ENCODE data around the gene HOXA4. TPM values are rescaled to one million over a fixed set of nuclear protein-coding genes. Genes with fewer than 3 reads are reported as not detected.

HOXA4 gene
- total RNA-seq, 1 experiment from 2014 or later: 1.0 TPM

DNA sequence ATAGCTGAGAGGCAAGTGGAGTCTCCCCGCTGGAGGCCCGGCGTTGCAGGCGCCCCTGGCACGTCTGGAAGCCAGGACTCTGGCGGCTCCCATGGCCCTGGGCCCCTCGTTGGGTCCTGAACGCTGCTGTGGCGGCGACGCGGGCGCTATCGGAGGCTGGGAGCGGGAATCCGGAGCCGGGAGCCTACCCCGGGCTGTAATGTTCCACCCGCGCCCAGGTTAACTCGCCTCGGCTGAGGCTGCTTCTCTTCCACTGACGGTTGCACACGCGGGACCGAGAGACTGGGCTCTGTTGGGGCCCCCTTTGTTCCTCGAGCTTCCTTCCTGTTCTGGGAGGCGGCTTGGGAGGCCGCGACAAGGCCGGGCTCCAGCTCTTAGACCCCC is 14.2 kb upstream of the HOXA4 start:
- H3K9me3 Mint-ChIP-seq (ENCODE audit: low read depth, unreplicated experiment): no peaks in the 10 kb centered on the region
- intact Hi-C loops (cut with micrococcal nuclease; ENCODE audit: unreplicated experiment): no loop called here
- H3K4me1 Mint-ChIP-seq (ENCODE audit: low read depth, unreplicated experiment): no peaks in the 10 kb centered on the region
- TF ChIP-seq, protein P1, sequence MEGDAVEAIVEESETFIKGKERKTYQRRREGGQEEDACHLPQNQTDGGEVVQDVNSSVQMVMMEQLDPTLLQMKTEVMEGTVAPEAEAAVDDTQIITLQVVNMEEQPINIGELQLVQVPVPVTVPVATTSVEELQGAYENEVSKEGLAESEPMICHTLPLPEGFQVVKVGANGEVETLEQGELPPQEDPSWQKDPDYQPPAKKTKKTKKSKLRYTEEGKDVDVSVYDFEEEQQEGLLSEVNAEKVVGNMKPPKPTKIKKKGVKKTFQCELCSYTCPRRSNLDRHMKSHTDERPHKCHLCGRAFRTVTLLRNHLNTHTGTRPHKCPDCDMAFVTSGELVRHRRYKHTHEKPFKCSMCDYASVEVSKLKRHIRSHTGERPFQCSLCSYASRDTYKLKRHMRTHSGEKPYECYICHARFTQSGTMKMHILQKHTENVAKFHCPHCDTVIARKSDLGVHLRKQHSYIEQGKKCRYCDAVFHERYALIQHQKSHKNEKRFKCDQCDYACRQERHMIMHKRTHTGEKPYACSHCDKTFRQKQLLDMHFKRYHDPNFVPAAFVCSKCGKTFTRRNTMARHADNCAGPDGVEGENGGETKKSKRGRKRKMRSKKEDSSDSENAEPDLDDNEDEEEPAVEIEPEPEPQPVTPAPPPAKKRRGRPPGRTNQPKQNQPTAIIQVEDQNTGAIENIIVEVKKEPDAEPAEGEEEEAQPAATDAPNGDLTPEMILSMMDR (IDR thresholded peaks at IDR 0.05; ENCODE audit: unreplicated experiment): no peak
- DNase-seq: no peak
- no TSS peak for BruUV-seq (replicated peaks)
- H3K27me3 Mint-ChIP-seq (ENCODE audit: unreplicated experiment): no peaks in the 10 kb centered on the region
- H3K27ac Mint-ChIP-seq (ENCODE audit: unreplicated experiment): no peak overlapping the region
- peaks cover 16% of the 10 kb centered on the region for H3K36me3 Mint-ChIP-seq (ENCODE audit: insufficient read depth, unreplicated experiment)
- no peak overlapping the region for H3K4me3 Mint-ChIP-seq (ENCODE audit: low read depth, unreplicated experiment)
- CTCF ChIA-PET: no interaction called here

DNA sequence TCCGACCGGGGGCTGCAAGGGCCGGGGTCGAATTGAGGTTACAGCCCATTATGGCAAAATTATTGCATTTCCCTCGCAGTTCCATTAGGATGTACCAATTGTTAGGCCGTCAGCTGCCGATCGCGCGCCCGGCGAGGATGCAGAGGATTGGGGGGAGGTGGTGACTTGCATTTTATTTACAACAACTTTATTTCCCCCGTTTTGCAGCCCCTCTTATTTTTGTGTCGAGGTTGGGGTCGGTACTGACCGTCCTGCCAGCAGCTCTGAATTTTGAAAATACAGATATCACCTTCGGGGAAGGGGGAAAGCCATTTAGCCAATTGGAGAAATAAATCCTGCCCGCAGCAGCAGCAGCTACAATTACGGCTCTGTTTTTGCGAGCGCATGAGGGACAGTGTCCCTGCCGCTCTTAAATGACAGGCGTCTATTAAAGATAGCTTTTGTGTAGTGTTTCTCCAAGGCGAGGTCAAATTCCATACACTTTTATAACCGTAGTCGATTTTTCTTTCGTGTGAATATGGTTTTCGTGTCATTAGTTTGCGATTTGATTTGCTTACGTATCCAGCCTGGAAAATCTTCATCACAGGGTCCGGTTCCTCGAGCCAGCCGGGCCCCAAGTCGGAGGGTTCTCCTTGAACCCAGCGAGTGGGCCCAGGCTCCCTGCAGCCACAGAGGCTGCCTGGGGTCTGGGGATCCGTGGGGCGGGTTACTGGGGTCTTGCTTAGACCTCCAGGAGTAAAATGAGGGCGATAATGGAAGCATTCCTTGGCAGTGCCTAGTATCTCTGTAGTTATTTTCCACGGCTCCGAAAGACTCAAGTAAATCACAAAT is 13.6 kb upstream of the HOXA4 start:
- CTCF ChIA-PET: no interaction called here
- no peaks in the 10 kb centered on the region for H3K4me1 Mint-ChIP-seq (ENCODE audit: low read depth, unreplicated experiment)
- no peak for DNase-seq
- H3K27me3 Mint-ChIP-seq (ENCODE audit: unreplicated experiment): no peaks in the 10 kb centered on the region
- no peaks in the 10 kb centered on the region for H3K9me3 Mint-ChIP-seq (ENCODE audit: low read depth, unreplicated experiment)
- H3K36me3 Mint-ChIP-seq (ENCODE audit: insufficient read depth, unreplicated experiment): peaks cover 11% of the 10 kb centered on the region
- no peak overlapping the region for H3K4me3 Mint-ChIP-seq (ENCODE audit: low read depth, unreplicated experiment)
- no peak overlapping the region for H3K27ac Mint-ChIP-seq (ENCODE audit: unreplicated experiment)
- no TSS peak for BruUV-seq (replicated peaks)
- TF ChIP-seq, protein P1 (IDR thresholded peaks at IDR 0.05; ENCODE audit: unreplicated experiment): peak; percentile 4
- intact Hi-C loops (cut with micrococcal nuclease; ENCODE audit: unreplicated experiment): no loop called here

DNA sequence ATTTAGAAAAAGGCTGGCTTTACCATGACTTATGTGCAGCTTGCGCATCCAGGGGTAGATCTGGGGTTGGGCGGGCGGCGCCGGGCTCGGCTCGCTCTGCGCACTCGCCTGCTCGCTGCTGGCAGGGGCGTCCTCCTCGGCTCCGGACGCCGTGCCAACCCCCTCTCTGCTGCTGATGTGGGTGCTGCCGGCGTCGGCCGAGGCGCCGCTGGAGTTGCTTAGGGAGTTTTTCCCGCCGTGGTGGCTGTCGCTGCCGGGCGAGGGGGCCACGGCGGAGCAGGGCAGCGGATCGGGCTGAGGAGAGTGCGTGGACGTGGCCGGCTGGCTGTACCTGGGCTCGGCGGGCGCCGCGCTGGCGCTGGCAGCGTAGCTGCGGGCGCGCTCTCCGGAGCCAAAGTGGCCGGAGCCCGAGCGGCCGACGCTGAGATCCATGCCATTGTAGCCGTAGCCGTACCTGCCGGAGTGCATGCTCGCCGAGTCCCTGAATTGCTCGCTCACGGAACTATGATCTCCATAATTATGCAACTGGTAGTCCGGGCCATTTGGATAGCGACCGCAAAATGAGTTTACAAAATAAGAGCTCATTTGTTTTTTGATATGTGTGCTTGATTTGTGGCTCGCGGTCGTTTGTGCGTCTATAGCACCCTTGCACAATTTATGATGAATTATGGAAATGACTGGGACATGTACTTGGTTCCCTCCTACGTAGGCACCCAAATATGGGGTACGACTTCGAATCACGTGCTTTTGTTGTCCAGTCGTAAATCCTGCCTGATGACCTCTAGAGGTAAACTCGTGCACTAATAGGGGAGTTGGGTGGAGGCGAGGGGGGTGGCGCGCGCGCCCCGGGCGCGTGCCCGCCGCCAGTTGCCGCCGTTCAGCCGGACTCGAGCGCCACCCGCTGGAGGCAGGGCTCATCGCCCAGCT is 12.7 kb upstream of the HOXA4 start, which contains the start of gene HOXA5:
TSS of gene HOXA5 (minus strand) at position 659 of the 927 bp plus-strand sequence. CDS start at position 585, 74 bp downstream.
- TF ChIP-seq, protein P1 (IDR thresholded peaks at IDR 0.05; ENCODE audit: unreplicated experiment): peak; percentile 8
- Mint-ChIP-seq H3K4me3 (ENCODE audit: low read depth, unreplicated experiment) (no peak within 1 kb of the TSS), H3K27me3 (ENCODE audit: unreplicated experiment) (no peaks in the 10 kb centered on the region), H3K36me3 (ENCODE audit: insufficient read depth, unreplicated experiment) (peaks cover 6% of the 10 kb centered on the region), H3K27ac (ENCODE audit: unreplicated experiment) (no peak within 1 kb of the TSS), H3K9me3 (ENCODE audit: low read depth, unreplicated experiment) (no peaks in the 10 kb centered on the region), H3K4me1 (ENCODE audit: low read depth, unreplicated experiment) (no peaks in the 10 kb centered on the region)
- DNase-seq: no peak
- no TSS peak for BruUV-seq (replicated peaks)
- CTCF ChIA-PET: no interaction called here
- intact Hi-C loops (cut with micrococcal nuclease; ENCODE audit: unreplicated experiment): no loop called here

DNA sequence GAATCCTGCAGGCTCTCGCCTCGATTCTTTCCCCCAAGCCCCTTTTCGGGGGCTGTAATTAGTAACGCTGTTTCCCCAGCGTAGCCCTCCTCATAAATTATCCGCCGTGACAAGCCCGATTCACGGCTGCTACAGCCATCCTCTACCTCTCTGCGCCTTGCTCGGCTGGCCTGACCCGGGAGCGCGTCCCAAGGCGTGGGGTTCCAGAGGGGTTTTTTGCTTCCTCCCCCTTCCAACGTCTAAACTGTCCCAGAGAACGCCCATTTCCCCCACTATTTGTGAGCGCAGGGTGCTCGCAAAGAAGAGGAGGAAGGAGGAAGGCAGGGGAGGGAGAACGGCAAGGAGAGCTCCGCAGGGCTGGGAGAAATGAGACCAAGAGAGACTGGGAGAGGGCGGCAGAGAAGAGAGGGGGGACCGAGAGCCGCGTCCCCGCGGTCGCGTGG is 12.0 kb upstream of the HOXA4 start:
- TF ChIP-seq, protein P1 (IDR thresholded peaks at IDR 0.05; ENCODE audit: unreplicated experiment): no peak
- Mint-ChIP-seq H3K9me3 (ENCODE audit: low read depth, unreplicated experiment) (no peaks in the 10 kb centered on the region), H3K36me3 (ENCODE audit: insufficient read depth, unreplicated experiment) (no peaks in the 10 kb centered on the region), H3K4me1 (ENCODE audit: low read depth, unreplicated experiment) (peaks cover 6% of the 10 kb centered on the region), H3K4me3 (ENCODE audit: low read depth, unreplicated experiment) (no peak overlapping the region), H3K27ac (ENCODE audit: unreplicated experiment) (no peak overlapping the region), H3K27me3 (ENCODE audit: unreplicated experiment) (no peaks in the 10 kb centered on the region)
- DNase-seq: no peak
- BruUV-seq (replicated peaks): no TSS peak
- CTCF ChIA-PET: no interaction called here
- intact Hi-C loops (cut with micrococcal nuclease; ENCODE audit: unreplicated experiment): no loop called here
